Measurements from ENCODE around the gene ADAM12. TPM values are rescaled to one million over a fixed set of nuclear protein-coding genes. Genes with fewer than 3 reads are reported as not detected.

ADAM12 gene
- total RNA-seq, 1 experiment from 2014 or later = not detected

DNA sequence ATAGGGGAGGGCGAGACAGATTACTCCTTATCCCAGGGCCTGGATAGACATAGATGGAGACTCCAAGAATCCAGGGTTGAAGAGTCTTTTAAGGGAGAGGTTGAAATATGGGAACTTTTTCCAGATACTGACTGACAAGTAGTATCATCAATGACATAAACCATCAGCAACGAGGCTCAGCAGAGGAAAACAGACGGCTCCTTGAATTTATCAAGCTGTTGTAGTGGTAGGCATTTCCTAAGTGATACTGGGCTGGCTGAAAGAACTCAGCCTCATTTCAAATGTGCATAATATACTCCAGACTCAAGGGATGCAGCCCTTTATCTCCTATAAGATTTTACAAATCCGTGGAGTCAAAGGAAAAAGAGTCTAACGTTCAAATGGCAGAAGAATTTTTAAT, 341.4 kb downstream of the ADAM12 start:
- no peaks in the 10 kb centered on the region for H3K27me3 ChIP-seq (ENCODE audit: low read length)
- H3K9me3 ChIP-seq (ENCODE audit: low read length) = no peaks in the 10 kb centered on the region
- no peaks in the 10 kb centered on the region for H3K36me3 ChIP-seq (ENCODE audit: insufficient read depth, low read length)
- peaks cover 9% of the 10 kb centered on the region for H3K4me1 ChIP-seq (ENCODE audit: low read length)
- no peak overlapping the region for H3K27ac ChIP-seq (ENCODE audit: low read length)
- no peaks in the 10 kb centered on the region for H4K20me1 ChIP-seq (ENCODE audit: insufficient read depth, low read depth, low read length)
- H3K9ac ChIP-seq (ENCODE audit: low read length) = no peak overlapping the region
- no peak overlapping the region for H3K4me2 ChIP-seq (ENCODE audit: low read depth, low read length, poor library complexity, severe bottlenecking)
- H3K4me3 ChIP-seq (ENCODE audit: low read length) = no peak overlapping the region
- no peaks in the 10 kb centered on the region for H3K79me2 ChIP-seq (ENCODE audit: low read length)
- no peak for DNase-seq
- H2AFZ ChIP-seq (ENCODE audit: low read length) = no peak overlapping the region
- no peaks in the 10 kb centered on the region for H3K9me2 ChIP-seq (replicated peaks; ENCODE audit: insufficient read depth, low read length)

GRCh38 chr10:126045861-126046260, 342.4 kb downstream of the ADAM12 start:
- H2AFZ ChIP-seq (ENCODE audit: low read length) = no peak overlapping the region; the same call in 1 of the 2 replicates
- no peak overlapping the region for H3K9ac ChIP-seq (ENCODE audit: low read length)
- DNase-seq = no peak
- H3K79me2 ChIP-seq (ENCODE audit: low read length) = no peaks in the 10 kb centered on the region
- no peak overlapping the region for H3K27ac ChIP-seq (ENCODE audit: low read length)
- no peak overlapping the region for H3K4me3 ChIP-seq (ENCODE audit: low read length)
- H3K9me2 ChIP-seq (replicated peaks; ENCODE audit: insufficient read depth, low read length) = no peaks in the 10 kb centered on the region
- H3K27me3 ChIP-seq (ENCODE audit: low read length) = no peaks in the 10 kb centered on the region
- no peaks in the 10 kb centered on the region for H4K20me1 ChIP-seq (ENCODE audit: insufficient read depth, low read depth, low read length)
- H3K36me3 ChIP-seq (ENCODE audit: insufficient read depth, low read length) = no peaks in the 10 kb centered on the region
- H3K4me2 ChIP-seq (ENCODE audit: low read depth, low read length, poor library complexity, severe bottlenecking) = no peak overlapping the region
- H3K4me1 ChIP-seq (ENCODE audit: low read length) = peaks cover 19% of the 10 kb centered on the region
- no peaks in the 10 kb centered on the region for H3K9me3 ChIP-seq (ENCODE audit: low read length)

GRCh38 chr10:126043389-126043788, 344.9 kb downstream of the ADAM12 start:
- no peak overlapping the region for H3K4me2 ChIP-seq (ENCODE audit: low read depth, low read length, poor library complexity, severe bottlenecking)
- H3K27ac ChIP-seq (ENCODE audit: low read length) = no peak overlapping the region
- no peaks in the 10 kb centered on the region for H3K9me2 ChIP-seq (replicated peaks; ENCODE audit: insufficient read depth, low read length)
- no peak overlapping the region for H3K4me3 ChIP-seq (ENCODE audit: low read length)
- DNase-seq = no peak
- no peaks in the 10 kb centered on the region for H3K36me3 ChIP-seq (ENCODE audit: insufficient read depth, low read length)
- no peaks in the 10 kb centered on the region for H3K27me3 ChIP-seq (ENCODE audit: low read length)
- H3K9me3 ChIP-seq (ENCODE audit: low read length) = no peaks in the 10 kb centered on the region
- no peak overlapping the region for H3K9ac ChIP-seq (ENCODE audit: low read length)
- H4K20me1 ChIP-seq (ENCODE audit: insufficient read depth, low read depth, low read length) = no peaks in the 10 kb centered on the region
- H3K79me2 ChIP-seq (ENCODE audit: low read length) = no peaks in the 10 kb centered on the region
- no peak overlapping the region for H2AFZ ChIP-seq (ENCODE audit: low read length)
- peaks cover 20% of the 10 kb centered on the region for H3K4me1 ChIP-seq (ENCODE audit: low read length)

DNA sequence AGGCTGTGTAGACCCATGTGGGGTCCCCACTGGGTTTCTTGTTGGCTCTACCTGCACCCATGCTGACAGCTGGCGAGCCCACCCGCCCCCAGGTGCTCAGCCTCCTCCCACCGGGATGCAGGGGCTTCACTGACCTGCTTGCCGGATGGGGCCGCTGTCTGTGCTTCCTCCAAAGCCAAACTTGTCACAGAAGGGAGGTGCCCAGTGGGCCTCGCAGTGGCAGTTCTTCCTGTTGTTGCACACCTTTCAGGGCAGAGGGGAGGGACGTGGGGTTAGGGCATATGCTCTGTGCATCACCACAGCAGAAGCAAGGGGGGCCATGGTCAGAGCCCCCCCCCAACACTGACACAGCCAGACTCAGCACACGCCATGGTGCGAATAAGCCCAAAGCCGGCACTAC, 345.4 kb downstream of the ADAM12 start:
- no peaks in the 10 kb centered on the region for H3K9me3 ChIP-seq (ENCODE audit: low read length)
- peaks cover 20% of the 10 kb centered on the region for H3K4me1 ChIP-seq (ENCODE audit: low read length)
- no peak for DNase-seq
- no peak overlapping the region for H3K4me2 ChIP-seq (ENCODE audit: low read depth, low read length, poor library complexity, severe bottlenecking)
- H3K27me3 ChIP-seq (ENCODE audit: low read length) = no peaks in the 10 kb centered on the region
- no peaks in the 10 kb centered on the region for H3K9me2 ChIP-seq (replicated peaks; ENCODE audit: insufficient read depth, low read length)
- H4K20me1 ChIP-seq (ENCODE audit: insufficient read depth, low read depth, low read length) = no peaks in the 10 kb centered on the region
- H3K27ac ChIP-seq (ENCODE audit: low read length) = no peak overlapping the region
- no peaks in the 10 kb centered on the region for H3K79me2 ChIP-seq (ENCODE audit: low read length)
- H3K4me3 ChIP-seq (ENCODE audit: low read length) = no peak overlapping the region
- no peak overlapping the region for H3K9ac ChIP-seq (ENCODE audit: low read length)
- H2AFZ ChIP-seq (ENCODE audit: low read length) = no peak overlapping the region
- no peaks in the 10 kb centered on the region for H3K36me3 ChIP-seq (ENCODE audit: insufficient read depth, low read length)

GRCh38 chr10:126042354-126042753, 345.9 kb downstream of the ADAM12 start:
- Histone ChIP-seq H3K4me1 (ENCODE audit: low read length) (peaks cover 20% of the 10 kb centered on the region), H3K4me3 (ENCODE audit: low read length) (peak overlapping the region; percentile 39), H3K36me3 (ENCODE audit: insufficient read depth, low read length) (no peaks in the 10 kb centered on the region), H3K27ac (ENCODE audit: low read length) (peak overlapping the region; percentile 64), H2AFZ (ENCODE audit: low read length) (peak overlapping the region; percentile 95), H3K4me2 (ENCODE audit: low read depth, low read length, poor library complexity, severe bottlenecking) (peak overlapping the region; percentile 67), H3K27me3 (ENCODE audit: low read length) (no peaks in the 10 kb centered on the region), H3K9me2 (replicated peaks; ENCODE audit: insufficient read depth, low read length) (no peaks in the 10 kb centered on the region), H3K79me2 (ENCODE audit: low read length) (no peaks in the 10 kb centered on the region), H3K9ac (ENCODE audit: low read length) (peak overlapping the region; percentile 50), H4K20me1 (ENCODE audit: insufficient read depth, low read depth, low read length) (no peaks in the 10 kb centered on the region), H3K9me3 (ENCODE audit: low read length) (no peaks in the 10 kb centered on the region)
- no peak for DNase-seq

GRCh38 chr10:126041804-126042231, 346.5 kb downstream of the ADAM12 start:
- Histone ChIP-seq H3K4me2 (ENCODE audit: low read depth, low read length, poor library complexity, severe bottlenecking) (peak overlapping the region; percentile 67), H3K79me2 (ENCODE audit: low read length) (no peaks in the 10 kb centered on the region), H3K9ac (ENCODE audit: low read length) (peak overlapping the region; percentile 50), H3K4me3 (ENCODE audit: low read length) (peak overlapping the region; percentile 39), H3K9me3 (ENCODE audit: low read length) (no peaks in the 10 kb centered on the region), H3K27ac (ENCODE audit: low read length) (peak overlapping the region; percentile 81), H2AFZ (ENCODE audit: low read length) (peak overlapping the region; percentile 95), H3K27me3 (ENCODE audit: low read length) (no peaks in the 10 kb centered on the region), H3K36me3 (ENCODE audit: insufficient read depth, low read length) (no peaks in the 10 kb centered on the region), H4K20me1 (ENCODE audit: insufficient read depth, low read depth, low read length) (no peaks in the 10 kb centered on the region), H3K9me2 (replicated peaks; ENCODE audit: insufficient read depth, low read length) (no peaks in the 10 kb centered on the region), H3K4me1 (ENCODE audit: low read length) (peaks cover 20% of the 10 kb centered on the region)
- peak; percentile 97 for DNase-seq

DNA sequence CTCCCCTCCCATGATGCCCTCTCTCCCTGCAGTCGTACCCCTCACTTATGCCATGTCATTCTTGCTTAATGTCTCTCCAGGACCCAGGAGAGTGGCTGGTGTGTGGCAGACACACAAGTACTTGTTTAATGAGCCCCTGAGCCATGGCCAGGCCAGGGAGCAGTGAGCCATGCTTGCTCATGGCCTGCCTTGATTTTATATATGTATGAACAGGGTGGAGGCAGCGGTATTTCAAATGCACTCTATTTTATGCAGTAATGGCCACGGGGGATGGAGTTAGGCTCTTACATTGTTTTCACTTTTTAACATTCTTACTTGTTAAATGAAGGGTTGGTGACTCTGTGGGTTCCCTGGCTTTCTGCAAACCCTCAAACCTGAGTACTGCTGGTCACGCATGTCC, 347.2 kb downstream of the ADAM12 start:
- Histone ChIP-seq H3K4me2 (ENCODE audit: low read depth, low read length, poor library complexity, severe bottlenecking) (peak overlapping the region; percentile 67), H3K9me2 (replicated peaks; ENCODE audit: insufficient read depth, low read length) (no peaks in the 10 kb centered on the region), H3K9me3 (ENCODE audit: low read length) (no peaks in the 10 kb centered on the region), H3K79me2 (ENCODE audit: low read length) (no peaks in the 10 kb centered on the region), H2AFZ (ENCODE audit: low read length) (peak overlapping the region; percentile 95), H3K27me3 (ENCODE audit: low read length) (no peaks in the 10 kb centered on the region), H3K27ac (ENCODE audit: low read length) (peak overlapping the region; percentile 81), H4K20me1 (ENCODE audit: insufficient read depth, low read depth, low read length) (no peaks in the 10 kb centered on the region), H3K4me3 (ENCODE audit: low read length) (peak overlapping the region; percentile 35; the same call in 1 of the 2 replicates), H3K9ac (ENCODE audit: low read length) (peak overlapping the region; percentile 50), H3K4me1 (ENCODE audit: low read length) (peaks cover 20% of the 10 kb centered on the region), H3K36me3 (ENCODE audit: insufficient read depth, low read length) (no peaks in the 10 kb centered on the region)
- no peak for DNase-seq

DNA sequence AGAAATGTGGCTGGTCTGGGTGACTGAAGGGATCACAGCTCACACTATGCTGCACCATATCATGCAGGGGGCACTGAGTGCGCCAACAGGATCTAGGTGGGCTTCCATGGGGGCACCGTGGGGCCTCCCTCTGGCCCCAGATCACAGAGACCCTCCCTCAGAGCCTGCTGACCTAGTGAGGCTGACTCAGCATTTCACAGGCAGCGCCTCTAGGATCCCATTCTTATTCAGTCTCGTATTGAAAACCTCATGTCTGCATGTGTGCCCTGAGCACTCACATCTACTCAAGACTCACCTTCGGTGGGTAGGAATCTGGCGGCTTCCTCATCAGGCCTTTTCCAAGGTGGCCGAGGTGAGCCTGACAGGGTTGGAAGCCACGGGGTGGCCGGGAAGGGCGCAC, 350.3 kb downstream of the ADAM12 start:
- Histone ChIP-seq H3K4me1 (ENCODE audit: low read length) (peaks cover 20% of the 10 kb centered on the region), H3K9ac (ENCODE audit: low read length) (no peak overlapping the region), H3K9me3 (ENCODE audit: low read length) (peaks cover 2% of the 10 kb centered on the region; the same call in 1 of the 2 replicates), H3K4me2 (ENCODE audit: low read depth, low read length, poor library complexity, severe bottlenecking) (no peak overlapping the region), H3K36me3 (ENCODE audit: insufficient read depth, low read length) (no peaks in the 10 kb centered on the region), H3K27me3 (ENCODE audit: low read length) (no peaks in the 10 kb centered on the region; the same call in 1 of the 2 replicates), H2AFZ (ENCODE audit: low read length) (no peak overlapping the region), H3K9me2 (replicated peaks; ENCODE audit: insufficient read depth, low read length) (no peaks in the 10 kb centered on the region), H4K20me1 (ENCODE audit: insufficient read depth, low read depth, low read length) (no peaks in the 10 kb centered on the region), H3K79me2 (ENCODE audit: low read length) (no peaks in the 10 kb centered on the region), H3K4me3 (ENCODE audit: low read length) (no peak overlapping the region), H3K27ac (ENCODE audit: low read length) (no peak overlapping the region)
- no peak for DNase-seq
